Measurements from ENCODE around the gene DTNBP1.

DTNBP1 gene

DNA sequence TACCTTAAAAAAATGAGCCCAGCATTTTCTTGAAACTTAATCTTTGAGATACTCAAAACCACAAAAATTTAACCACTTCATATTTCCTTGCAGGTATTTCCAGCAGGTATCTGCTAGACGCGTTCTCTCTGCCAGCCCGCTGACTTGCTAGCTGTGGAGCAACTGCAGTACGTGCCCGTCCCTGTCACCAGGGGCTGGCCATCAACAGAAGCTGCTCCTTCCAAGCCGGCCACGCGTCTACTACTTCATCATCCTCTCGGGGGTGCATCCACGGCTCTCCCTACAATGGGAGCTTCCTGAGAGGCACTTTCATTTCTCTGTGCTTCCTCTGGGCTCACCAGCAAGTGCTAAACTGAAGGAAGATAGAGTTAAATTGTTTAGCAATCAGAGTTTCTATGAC, 132.4 kb downstream of the DTNBP1 start:
- DNase-seq, result no peak

DNA sequence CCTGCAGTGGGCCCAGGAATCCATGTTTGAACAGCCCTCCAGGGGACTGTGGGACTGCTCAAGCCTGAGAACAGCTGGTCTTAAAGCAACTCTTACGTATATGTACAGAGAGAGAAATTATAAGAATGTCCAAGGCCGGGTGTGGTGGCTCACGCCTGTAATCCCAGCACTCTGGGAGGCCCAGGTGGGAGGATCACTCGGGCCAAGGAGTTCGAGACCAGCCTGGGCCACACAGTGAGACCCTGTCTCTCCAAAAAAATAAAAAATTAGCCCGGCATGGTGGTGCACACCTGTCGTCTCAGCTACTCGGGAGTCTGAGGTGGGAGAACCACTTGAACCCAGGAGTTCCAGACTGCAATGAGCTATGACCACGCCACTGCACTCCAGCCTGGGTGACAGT, 134.0 kb downstream of the DTNBP1 start:
- no peak for DNase-seq

DNA sequence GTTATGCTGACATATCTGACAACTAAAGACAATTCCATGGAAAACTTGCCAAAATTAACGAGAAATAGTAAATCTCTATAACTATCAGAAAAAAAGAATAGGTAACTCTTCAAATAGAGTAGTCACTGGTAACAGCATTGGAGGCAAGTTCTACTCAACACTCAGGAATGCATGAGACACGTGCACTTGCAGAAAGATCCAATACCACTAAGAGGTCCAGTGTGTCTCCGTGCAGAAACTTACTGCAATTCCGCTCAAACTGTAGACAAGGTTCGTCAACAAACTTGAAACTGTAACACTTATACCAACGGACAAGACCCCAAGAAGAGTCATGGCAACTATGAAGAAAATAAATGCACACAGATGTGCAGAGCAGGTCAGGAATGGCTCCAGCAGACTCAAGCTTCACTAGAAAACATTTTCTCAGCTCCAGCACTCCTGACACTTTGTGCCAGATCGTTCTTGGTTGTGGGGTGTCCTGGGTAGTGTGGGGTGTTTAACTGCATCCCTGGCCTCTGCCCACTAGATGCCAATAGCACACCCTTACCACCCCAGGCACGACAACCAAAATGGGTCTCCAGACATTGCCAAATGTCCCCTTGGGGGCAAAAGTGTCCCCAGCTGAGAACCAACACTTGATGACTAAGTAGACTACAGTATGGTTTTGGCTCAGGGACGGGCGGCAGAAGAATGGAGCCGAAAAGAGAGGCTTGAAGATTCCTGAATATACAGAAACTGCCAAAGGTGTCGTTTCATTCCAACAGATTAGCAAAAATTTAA, 134.8 kb downstream of the DTNBP1 start:
- DNase-seq, result no peak

DNA sequence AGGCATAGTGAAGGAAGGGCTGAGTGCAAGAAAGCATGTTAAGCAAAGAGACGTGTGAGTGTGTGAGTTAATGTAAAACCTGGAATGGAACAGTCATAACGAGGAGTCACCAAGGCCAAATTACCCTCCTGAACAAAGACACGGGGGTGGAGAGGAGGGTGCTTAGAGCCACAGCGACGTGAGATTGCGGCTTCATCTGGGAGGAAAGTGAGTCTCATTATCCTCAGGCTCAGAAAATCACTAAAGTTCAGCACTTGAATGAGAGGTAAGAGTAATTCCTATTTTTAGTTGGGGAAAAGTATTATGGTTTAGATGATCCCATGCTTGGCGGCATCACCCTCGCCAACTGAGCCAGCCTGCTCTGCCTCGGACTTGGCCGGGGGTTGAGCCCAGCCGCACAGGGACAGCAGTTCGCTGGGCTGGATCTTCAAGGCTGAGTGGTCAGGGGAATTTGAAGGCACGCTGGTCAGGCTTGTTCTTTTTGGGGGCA, 136.6 kb downstream of the DTNBP1 start:
- no peak for DNase-seq

DNA sequence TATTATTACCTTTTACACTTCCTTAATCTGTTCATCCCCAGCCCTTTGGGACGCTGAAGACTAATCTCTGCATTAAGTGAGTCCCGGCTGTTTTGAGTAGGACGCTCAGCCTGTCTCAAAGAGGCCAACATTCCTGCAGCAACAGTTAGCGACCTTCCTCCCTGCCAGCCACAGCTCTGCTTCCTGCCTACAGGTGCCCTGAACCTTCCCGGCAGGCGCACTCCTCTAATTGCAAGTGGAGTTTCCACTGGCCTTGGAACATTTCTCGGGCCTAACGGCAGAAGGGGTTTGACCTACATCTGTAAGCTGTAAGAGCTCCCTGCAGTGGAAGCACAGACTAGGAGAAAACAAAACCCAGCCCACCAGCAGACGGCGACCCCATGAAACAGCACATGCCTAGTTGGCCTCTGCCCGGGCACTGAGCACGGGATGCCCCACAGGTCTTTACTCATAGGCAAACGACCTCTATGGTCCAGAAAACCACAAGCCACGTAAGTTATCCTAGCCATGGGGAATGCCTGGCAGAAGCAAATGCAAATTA, 137.9 kb downstream of the DTNBP1 start:
- no peak for DNase-seq

DNA sequence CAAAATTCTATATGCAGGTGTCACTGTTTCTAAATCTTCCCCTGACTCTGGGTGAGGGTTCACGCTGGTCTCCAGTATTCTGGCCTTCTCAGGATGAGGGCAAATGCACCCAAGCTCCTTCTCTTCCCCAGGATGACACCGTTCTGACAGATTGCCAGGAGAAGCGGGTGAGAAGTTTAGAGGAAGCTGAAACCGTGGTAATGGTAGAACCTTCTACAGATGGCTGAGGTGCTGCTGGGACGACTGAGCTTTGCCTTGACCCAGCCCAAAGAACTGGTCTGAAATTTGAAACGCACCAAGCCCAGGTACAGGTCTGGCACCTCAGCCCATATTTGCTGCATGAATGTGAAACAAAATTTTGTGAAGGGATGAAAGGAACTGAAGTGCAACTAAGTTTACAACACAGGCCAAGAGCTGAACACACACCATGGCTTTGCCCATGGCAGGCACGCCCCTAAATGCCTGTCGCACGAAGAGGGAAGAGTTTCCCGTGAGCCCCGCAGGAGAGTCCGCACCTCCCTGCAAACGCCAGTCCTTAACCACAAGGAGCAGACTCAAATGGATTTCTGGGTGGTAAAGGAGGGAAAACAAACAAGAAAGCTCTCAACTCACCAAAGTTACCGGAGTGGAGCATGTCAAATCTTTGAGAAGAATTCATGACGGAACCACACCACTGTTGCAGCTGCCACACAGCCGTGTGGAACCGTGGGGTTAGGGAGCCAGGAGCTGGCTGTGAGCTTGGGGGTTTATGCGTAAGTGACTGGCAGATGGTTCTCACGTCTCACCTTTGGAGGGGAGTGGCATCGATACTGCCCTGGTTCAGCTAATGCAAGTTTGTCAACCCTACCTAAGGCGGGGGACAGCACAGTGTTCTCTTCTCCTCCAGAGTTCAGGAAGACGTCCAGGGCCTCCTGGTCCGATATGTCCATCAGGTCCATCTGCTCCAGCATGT, 138.9 kb downstream of the DTNBP1 start:
- DNase-seq, result no peak

DNA sequence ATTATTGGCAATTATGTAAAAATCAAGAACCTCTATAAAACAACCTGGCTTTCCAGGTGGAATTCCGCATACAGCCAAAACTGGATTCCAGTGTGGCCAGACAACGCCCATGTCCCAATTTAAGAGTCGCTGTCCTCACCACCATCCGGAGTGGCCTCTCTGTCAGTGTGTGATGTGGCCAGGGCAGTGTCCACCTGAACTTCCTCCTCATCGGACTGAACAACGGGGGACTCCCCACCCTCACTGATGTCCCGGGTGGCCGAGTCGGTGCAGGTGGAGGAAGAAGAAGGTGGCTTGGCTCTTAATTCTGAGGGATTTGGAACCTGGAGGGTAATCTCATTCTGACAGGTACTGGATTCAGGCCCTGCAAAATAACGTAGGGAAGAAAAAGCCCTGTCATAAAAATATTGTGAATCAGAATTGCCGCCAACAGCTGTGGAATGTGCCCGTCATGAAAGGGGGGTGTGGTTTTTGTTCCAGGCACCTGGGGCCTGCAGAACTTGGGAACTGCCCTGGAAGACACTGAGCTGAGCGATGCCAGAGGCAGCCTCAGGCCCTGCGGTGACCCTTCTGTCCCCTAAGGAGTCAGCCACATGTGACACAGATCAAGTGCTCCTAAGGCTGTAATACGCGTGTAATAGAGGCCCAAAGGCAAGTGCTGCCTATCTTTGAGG, 139.8 kb downstream of the DTNBP1 start:
- DNase-seq, result no peak

DNA sequence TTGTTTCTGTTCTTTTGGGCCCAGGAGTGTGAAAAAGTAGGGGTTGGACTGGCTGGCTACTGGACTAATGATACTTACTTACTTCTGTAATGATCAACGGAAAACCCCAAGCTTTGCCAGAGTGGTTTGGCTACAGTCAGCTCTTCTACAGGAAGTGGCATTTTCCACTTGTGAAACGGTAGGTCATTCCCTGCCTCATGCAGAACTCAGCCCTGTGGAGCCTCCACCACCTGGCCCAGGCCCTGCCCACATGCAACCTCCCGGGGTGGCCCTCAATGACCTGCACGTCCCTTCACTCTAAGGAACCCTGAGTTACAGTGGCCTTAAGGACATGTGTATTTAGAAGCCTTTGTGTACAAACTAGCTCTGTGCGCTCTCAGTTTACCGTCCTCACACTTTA, 140.4 kb downstream of the DTNBP1 start:
- DNase-seq, result no peak

DNA sequence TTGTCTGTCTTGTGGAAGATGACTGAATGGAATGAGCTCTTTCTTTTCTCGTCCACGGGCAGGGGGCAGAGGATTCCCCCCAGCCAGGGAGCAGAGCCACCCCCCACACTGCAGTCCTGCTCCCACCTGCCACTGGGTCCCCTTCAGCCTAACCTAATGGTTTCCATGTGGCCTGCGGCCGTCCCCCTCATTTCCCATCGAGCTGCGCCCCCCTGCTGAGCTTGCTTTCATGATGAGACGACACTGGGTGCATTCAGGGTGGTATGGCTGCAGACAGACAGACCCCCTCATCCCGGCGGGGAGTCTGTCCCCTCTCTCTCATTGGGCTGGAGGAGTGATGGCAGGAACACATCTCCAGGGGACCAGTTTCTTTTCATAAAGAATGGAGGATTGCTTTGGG, 140.8 kb downstream of the DTNBP1 start:
- no peak for DNase-seq

DNA sequence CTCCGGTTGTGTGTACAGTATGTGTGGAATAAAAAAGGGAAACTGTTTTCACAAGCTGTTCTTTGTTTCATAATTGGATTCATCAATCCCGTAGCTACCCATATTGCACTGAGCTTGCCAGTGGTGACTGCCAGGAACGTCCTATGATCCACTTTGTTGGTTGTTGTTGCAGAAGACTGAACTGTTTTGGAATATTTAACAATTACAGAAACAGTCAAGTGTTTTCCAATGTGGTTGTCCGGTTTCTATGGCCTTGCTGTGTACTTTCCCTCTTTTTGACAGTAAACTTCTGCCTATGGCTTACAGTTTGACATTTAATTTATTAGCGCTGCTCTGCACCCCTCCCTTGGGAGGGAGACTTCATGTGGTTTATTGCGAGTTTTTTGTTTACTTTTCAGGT, 141.2 kb downstream of the DTNBP1 start:
- DNase-seq, result no peak

DNA sequence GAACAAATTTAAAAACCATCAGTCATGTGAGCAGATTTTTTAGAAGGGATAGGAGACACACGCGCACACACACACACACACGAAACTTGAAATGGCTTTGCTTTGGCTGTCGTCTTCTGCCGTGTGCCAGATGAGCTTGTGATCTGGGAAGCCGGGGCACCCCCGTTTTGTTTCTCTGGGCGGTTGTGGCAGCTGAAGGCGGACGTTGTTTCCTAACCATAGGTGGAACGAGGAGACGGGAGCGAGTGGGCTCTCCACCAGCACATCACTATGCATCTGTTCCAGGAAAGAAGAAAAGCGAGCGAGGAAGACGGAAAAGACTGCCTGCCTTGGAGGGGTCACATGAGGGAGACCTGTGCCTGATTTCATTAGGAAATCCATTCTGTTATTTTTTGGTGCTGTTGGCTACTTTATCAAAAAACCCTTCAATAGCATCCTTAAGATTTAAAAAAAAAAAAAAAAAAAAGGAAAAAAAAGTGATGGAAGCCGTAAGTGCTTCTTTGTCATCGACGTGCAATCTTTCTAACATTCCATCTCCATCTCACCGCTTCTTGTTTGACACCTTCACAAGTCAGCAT, 142.1 kb downstream of the DTNBP1 start:
- DNase-seq, result no peak

DNA sequence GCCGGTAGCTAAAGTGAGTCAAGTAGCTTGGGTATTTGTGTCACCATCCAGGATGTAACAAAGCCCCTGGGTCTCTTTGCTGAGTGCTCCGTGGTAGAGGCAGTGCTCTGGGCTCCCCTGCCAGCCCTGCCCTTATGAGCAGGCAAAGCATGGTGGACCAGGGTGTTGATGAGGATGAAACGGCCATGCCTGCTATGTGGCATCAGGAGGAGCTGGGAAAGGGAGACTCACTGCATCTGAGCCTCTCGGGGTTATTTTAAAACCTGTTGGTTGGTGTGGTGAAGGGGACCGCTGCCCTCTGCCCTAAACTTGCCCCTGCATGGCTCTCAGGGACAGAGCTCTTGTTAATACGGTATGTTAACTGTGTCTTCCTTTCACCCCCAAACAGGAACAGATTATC, 143.1 kb downstream of the DTNBP1 start:
- no peak for DNase-seq

DNA sequence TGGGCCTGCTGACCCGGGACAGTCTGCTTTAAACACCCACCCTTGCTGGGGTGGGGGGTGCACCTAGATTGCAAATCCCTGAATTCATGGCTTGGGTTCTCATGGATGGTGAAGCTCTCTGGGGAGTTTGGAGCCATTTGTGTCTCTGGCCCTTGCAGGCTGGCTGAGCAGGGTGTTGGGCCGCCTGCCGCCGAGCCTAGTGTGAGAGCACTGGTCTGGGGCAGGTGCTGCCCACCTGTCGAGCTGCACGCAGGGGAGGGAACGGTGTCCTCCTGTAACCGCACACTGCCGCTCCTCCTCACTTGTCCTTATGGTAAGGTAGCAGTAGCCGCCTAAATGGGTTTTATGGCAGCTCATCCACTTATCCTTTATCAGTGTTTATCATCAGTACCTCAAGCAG, 143.9 kb downstream of the DTNBP1 start:
- DNase-seq, result no peak

DNA sequence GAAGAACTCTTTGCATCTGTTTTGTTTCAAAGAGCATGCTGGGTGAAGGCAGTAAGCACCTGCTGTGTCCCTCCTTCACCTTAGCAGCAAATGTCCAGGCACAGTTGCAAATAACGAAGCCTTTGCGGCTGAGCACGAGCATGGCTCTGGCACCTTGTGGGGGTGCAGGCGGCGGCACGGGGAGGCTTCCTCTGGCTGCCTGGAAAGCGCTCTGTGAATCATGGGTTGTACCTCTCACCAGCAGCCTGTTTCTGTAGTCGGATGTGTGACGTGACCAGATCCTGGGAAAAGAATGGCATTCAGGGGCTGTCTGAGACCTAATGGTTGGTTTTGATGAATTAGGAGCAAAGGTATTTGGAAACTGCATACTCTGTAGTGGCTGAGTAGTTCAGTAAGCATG, 144.8 kb downstream of the DTNBP1 start:
- DNase-seq, result no peak

DNA sequence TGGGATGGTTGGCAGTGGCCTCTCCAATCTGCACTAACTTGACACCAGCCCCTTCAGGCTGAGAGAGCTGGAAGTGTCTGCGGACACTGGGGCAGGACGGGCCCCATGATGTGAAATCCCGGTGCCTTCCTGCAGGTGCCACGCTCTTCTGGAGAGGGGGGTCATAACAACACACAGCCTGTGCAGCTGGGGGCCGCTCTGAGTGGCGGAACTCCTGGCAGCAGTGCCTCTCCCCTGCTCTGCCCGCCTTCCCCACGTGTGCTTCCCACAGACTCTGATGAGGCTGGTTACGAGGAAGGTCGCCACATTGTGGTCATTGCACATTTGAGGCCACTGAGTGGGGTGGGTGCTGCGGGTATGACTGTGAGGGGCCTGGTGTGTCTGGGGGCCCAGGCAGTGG, 145.2 kb downstream of the DTNBP1 start:
- DNase-seq, result no peak

DNA sequence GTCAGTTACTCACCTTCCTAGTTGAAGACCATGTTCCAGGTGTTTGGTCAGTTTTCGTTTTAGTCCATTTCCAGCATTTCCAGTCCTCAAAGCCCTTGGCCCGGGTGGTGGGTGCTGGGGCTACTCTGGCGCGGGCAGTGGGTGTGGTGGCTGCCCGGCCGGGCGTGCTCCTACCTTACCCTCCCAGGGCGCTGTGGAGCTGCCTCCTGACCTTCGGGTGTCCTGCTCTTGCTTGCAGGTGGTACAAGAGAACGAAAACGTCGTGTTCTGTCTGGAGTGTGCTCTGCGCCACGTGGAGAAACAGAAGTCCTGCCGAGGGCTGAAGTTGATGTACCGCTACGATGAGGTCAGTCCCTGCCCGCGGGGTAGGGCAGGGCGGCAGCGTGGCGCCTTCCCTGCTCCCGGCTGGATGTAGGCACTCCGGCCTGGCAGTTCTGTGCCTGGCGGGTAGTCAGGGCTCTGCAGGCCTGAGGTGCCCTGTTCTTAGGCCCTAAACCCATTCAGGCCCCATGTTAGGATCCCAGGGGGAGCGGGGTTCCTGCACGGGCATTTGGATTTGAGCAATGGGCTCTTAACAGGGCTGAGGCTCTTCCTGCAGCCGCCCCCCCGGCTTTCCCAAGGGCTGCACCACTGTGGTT, 145.8 kb downstream of the DTNBP1 start:
- DNase-seq, result no peak

DNA sequence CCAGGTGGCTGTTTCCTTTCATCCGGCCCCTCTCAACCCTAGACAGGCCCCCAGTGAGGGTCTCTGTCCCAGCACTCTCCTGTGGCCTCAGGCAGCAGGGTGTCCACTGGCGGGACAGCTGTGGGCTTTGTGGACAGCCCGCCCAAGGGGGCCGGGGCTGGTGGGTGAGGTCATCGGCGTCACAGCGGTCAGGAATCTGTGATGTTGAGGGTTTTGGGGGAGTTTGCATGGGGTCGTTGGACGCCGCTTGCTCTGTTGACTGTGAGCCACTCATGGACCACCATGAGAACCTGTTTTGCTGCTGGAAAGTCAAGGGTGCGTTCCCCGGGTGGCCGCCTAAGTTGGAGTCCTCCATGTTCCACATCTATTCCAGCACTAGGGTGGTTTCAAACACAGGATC, 146.4 kb downstream of the DTNBP1 start:
- no peak for DNase-seq

DNA sequence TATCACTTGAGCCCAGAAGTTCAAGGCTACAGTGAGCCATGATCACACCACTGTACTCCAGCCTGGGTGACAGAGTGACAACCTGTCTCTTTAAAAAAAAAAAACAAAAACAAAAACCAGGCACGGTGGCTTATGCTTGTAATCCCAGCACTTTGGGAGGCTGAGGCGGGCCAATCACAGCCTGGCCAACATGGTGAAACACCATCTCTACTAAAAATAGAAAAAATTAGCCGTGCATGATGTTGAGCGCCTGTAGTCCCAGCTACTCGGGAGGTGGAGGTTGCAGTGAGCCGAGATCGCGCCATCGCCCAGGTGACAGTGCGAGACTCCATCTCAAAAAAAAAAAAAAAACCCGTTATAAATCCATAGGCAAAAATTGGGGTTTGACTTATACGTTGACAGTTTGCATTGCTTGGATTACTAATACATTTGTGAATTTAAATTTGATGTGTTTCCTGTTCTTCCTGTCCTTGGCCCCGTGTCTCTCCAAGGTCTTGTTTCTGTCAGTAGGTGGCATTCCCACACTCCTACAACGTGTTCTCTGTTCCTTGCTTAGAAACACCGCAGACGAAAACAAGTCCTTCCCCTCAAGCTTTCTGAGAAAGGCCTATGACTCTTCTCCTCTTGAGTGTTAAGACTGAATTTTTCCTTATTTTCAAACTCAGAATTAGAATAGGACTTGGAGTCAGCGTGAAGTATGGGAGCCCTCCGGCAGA, 147.0 kb downstream of the DTNBP1 start:
- DNase-seq, result no peak

DNA sequence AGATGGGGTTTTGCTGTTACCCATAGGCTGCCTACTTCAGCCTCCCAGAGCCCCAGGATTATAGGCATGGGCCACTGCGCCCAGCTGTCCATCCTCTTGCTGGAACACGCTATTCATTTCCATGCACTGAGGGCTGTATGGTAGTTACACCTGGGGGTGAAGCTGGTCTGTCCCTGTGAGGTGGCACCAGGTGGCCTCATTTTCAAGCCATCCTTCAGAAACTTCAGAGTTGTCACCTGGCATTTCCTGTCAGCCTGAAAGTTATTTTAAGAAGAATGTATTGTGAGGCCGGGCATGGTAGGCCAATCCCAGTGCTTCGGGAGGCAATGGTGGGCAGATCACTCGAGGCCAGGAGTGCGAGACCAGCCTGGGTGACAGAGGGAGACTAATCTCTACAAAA, 147.6 kb downstream of the DTNBP1 start:
- DNase-seq, result no peak

DNA sequence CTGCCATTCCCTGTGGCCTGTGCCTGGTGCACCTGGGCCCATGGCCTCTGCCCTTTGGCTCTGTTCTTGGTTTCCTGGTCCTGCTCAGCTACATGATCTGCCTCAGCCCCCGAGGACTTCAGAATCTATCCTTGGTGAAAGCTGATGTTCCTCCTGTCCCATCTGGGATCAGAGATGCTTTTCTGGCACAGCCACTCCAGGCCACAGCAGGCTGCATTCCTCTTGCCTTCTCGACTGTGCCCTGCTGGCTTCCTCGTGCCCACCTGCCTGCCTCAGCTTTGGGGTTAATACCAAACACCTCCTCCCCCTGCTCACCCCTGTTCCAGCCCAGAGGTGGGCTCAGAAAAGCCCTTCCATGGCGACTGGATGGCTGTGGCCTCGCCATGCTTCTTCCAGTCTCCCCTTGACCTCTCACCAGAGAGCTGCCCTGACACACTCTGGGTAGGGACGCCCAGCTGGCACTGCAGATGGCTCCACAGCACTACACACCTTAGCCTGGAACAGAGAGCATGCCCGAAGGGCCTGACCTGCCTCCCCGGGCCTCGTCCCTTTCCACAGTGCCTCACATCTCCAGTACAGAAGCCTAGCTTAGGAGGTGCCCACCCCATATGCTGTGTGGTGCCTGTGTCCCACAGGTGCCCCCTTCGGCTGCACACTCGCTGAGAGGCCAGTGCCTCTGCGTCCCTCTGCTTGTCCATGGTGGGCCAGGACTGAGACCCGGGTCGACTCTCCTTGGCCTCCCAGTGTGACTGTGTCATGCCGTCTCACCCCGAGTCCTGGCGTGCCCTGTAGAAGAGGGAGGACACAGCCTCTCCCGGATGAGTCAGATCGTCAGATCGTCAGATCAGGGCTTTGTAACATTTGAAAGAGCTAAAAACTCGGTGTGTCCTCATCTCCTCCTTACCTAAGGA, 148.8 kb downstream of the DTNBP1 start:
- no peak for DNase-seq

Measured in stimulated activated naive CD4-positive, alpha-beta T cell treated with Interleukin-2 at 50 U/mL for 16 hours (primary cell).